H9 (cell line): ENCODE results near the gene DIAPH2. TPM values are rescaled to one million over a fixed set of nuclear protein-coding genes. Genes with fewer than 3 reads are reported as not detected.

Experiments used
- DNase-seq: peaks from one replicate; pipeline ENCODE4 v3.0.0-alpha.2; 2017
- H2AFZ ChIP-seq: one replicate; pipeline ENCODE4 v1.6.1; 2013; ENCODE audit warnings: mild to moderate bottlenecking, low read length, control low read depth, moderate library complexity
- H2AK5ac ChIP-seq: 2 replicates; pipeline ENCODE4 v1.6.1; 2013; ENCODE audit warnings: low read length, control low read depth, mixed read lengths; ENCODE audit not compliant: insufficient read length
- H2BK120ac ChIP-seq: one replicate; pipeline ENCODE4 v1.6.1; 2013; ENCODE audit warnings: low read depth, mild to moderate bottlenecking, low read length, control low read depth, inconsistent platforms; ENCODE audit not compliant: poor library complexity, severe bottlenecking
- H2BK12ac ChIP-seq: 2 replicates; pipeline ENCODE4 v1.6.1; 2013; ENCODE audit warnings: low read length, control low read depth, mixed read lengths, low read depth; ENCODE audit not compliant: insufficient read length
- H2BK15ac ChIP-seq: 2 replicates; pipeline ENCODE4 v1.6.1; 2013; ENCODE audit warnings: low read depth, low read length, control low read depth
- H2BK20ac ChIP-seq: one replicate; pipeline ENCODE4 v1.6.1; 2013; ENCODE audit warnings: low read depth, mild to moderate bottlenecking, low read length, control low read depth, inconsistent platforms; ENCODE audit not compliant: poor library complexity, severe bottlenecking
- H2BK5ac ChIP-seq: 2 replicates; pipeline ENCODE4 v1.6.1; 2013; ENCODE audit warnings: low read length, control low read depth, mixed read lengths; ENCODE audit not compliant: insufficient read length
- H3K14ac ChIP-seq: 2 replicates; pipeline ENCODE4 v1.6.1; 2013; ENCODE audit warnings: low read length, control low read depth; ENCODE audit not compliant: insufficient read depth
- H3K18ac ChIP-seq: 2 replicates; pipeline ENCODE4 v1.6.1; 2013; ENCODE audit warnings: low read depth, mild to moderate bottlenecking, mixed read lengths, low read length, control low read depth; ENCODE audit not compliant: insufficient read length
- H3K23ac ChIP-seq: 2 replicates; pipeline ENCODE4 v1.6.1; 2013; ENCODE audit warnings: low read length, control low read depth, mixed read lengths, low read depth; ENCODE audit not compliant: insufficient read length
- H3K23me2 ChIP-seq: 2 replicates; pipeline ENCODE4 v1.6.1; 2013; ENCODE audit warnings: low read depth, mild to moderate bottlenecking, mixed read lengths, low read length, control low read depth; ENCODE audit not compliant: insufficient read length, poor library complexity, severe bottlenecking
- H3K27ac ChIP-seq: 2 replicates; pipeline ENCODE4 v1.5.1; 2013; ENCODE audit warnings: low read length, control low read depth, mixed read lengths, low read depth; ENCODE audit not compliant: insufficient read length
- H3K27me3 ChIP-seq: 2 replicates; pipeline ENCODE4 v1.6.1; 2013; ENCODE audit warnings: low read length, control low read depth, inconsistent platforms; ENCODE audit not compliant: insufficient read depth
- H3K4ac ChIP-seq: 2 replicates; pipeline ENCODE4 v1.6.1; 2013; ENCODE audit warnings: low read depth, mild to moderate bottlenecking, control low read depth, inconsistent platforms, low read length, moderate library complexity
- H3K4me1 ChIP-seq: 2 replicates; pipeline ENCODE4 v1.6.1; 2013; ENCODE audit warnings: low read length, control low read depth, inconsistent platforms; ENCODE audit not compliant: insufficient read depth
- H3K4me2 ChIP-seq: 2 replicates; pipeline ENCODE4 v1.6.1; 2013; ENCODE audit warnings: low read length, control low read depth, mixed read lengths; ENCODE audit not compliant: insufficient read length, insufficient read depth
- H3K56ac ChIP-seq: 2 replicates; pipeline ENCODE4 v1.6.1; 2013; ENCODE audit warnings: low read depth, mild to moderate bottlenecking, mixed read lengths, low read length, control low read depth; ENCODE audit not compliant: insufficient read length
- H3K79me1 ChIP-seq: 2 replicates; pipeline ENCODE4 v1.6.1; 2013; ENCODE audit warnings: low read depth, mild to moderate bottlenecking, moderate library complexity, low read length, control low read depth, inconsistent platforms; ENCODE audit not compliant: insufficient read depth, poor library complexity, severe bottlenecking
- H3K79me2 ChIP-seq: 2 replicates; pipeline ENCODE4 v1.6.1; 2013; ENCODE audit warnings: low read length, control low read depth, inconsistent platforms; ENCODE audit not compliant: insufficient read depth
- H3K9ac ChIP-seq: 2 replicates; pipeline ENCODE4 v1.6.1; 2013; ENCODE audit warnings: low read length, control low read depth, mixed read lengths; ENCODE audit not compliant: insufficient read length; ENCODE audit errors: extremely low read depth
- H3K9me3 ChIP-seq: one replicate; pipeline ENCODE4 v1.6.1; 2013; ENCODE audit warnings: low read depth, low read length, inconsistent platforms; ENCODE audit not compliant: control insufficient read depth
- H3T11ph ChIP-seq: one replicate; pipeline ENCODE4 v1.6.1; 2013; ENCODE audit warnings: mild to moderate bottlenecking, low read length, control low read depth, inconsistent platforms
- H4K20me1 ChIP-seq: one replicate; pipeline ENCODE4 v1.6.1; 2013; ENCODE audit not compliant: control insufficient read depth, insufficient read length, insufficient read depth
- H4K5ac ChIP-seq: 2 replicates; pipeline ENCODE4 v1.6.1; 2013; ENCODE audit warnings: low read depth, mild to moderate bottlenecking, mixed read lengths, low read length, control low read depth; ENCODE audit not compliant: insufficient read length
- H4K8ac ChIP-seq: replicated peaks from 2 replicates; pipeline ENCODE4 v1.6.1; 2013; ENCODE audit warnings: low read length, control low read depth, mixed read lengths, low read depth; ENCODE audit not compliant: insufficient read length
- H4K91ac ChIP-seq: 2 replicates; pipeline ENCODE4 v1.6.1; 2013; ENCODE audit warnings: low read depth, mild to moderate bottlenecking, moderate library complexity, mixed read lengths, low read length, control low read depth; ENCODE audit not compliant: insufficient read length
- H3K27ac Mint-ChIP-seq, 3 experiments: 2 replicates in 2 of 3; 3 replicates in 1 of 3; pipeline ENCODE4 v1.8.0; 2020 to 2021; ENCODE audit warnings: mixed read lengths in 3 of 3, mild to moderate bottlenecking in 1 of 3, moderate library complexity in 1 of 3
- H3K27me3 Mint-ChIP-seq: 2 replicates; pipeline ENCODE4 v1.8.0; 2021; ENCODE audit warnings: low read depth, mild to moderate bottlenecking, moderate library complexity, mixed read lengths
- H3K36me3 Mint-ChIP-seq, 3 experiments: 2 replicates in 2 of 3; 3 replicates in 1 of 3; pipeline ENCODE4 v1.8.0; 2020 to 2021; ENCODE audit warnings: low read depth in 3 of 3, mixed read lengths in 3 of 3; ENCODE audit not compliant: insufficient read depth in 1 of 3
- H3K4me1 Mint-ChIP-seq, 2 experiments: 2 replicates each; pipeline ENCODE4 v1.8.0; 2020; ENCODE audit warnings: mixed read lengths in 2 of 2
- H3K4me3 Mint-ChIP-seq, 2 experiments: 2 replicates in 1 of 2; 3 replicates in 1 of 2; pipeline ENCODE4 v1.8.0; 2020 to 2021; ENCODE audit warnings: mild to moderate bottlenecking in 2 of 2, mixed read lengths in 2 of 2, moderate library complexity in 1 of 2
- H3K9me3 Mint-ChIP-seq, 2 experiments: 2 replicates in 1 of 2; 3 replicates in 1 of 2; pipeline ENCODE4 v1.8.0; 2020; ENCODE audit warnings: mild to moderate bottlenecking in 2 of 2, mixed read lengths in 2 of 2, moderate library complexity in 1 of 2
- CTCF ChIP-seq: fragments of 200-600 bp; sonication (generic); conservative IDR thresholded peaks from 3 replicates; pipeline ENCODE4 v1.8.0; 2021; ENCODE audit warnings: antibody characterized with exemption, mild to moderate bottlenecking
- WGBS: extraction: QIAGEN DNeasy Blood & Tissue Kit; methylation state at CpG from one replicate; pipeline ENCODE4 v1.1.7; 2013; ENCODE audit warnings: missing lambda C conversion rate, low lambda C conversion rate, mixed read lengths; ENCODE audit not compliant: insufficient read length; ENCODE audit errors: extremely low coverage; 5-methylcytosine and 5-hydroxymethylcytosine counted together
- total RNA-seq: library from RNA; stranded (reverse); gene quantifications from 2 replicates; pipeline ENCODE4 v1.2.1, GENCODE V29; 2021

DIAPH2 gene
- total RNA-seq, 1 experiment from 2014 or later = 45.4 TPM

DNA sequence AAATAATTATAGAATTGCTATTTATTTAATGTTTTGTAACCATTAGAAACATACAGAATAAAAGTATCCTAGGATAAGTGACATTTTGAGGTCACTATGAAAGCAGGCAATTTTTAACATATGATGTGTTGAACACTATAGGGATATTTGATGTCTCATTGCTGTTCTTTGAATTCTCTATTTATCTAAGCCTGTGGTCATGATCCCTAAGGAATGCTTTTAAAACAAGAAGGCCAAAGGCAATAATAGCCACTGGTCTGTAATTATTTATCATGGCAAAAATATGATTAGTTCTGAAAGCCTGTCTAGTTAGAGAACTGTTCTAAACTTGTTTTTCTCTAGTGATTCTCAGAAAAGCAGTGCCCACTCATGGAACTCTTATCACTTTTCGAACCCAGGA, 385.7 kb downstream of the DIAPH2 start:
- Histone ChIP-seq H3K9me3 (no peaks in the 10 kb centered on the region), H4K5ac (no peak overlapping the region)
- no peaks in the 10 kb centered on the region for H3K36me3 Mint-ChIP-seq

More for the DNA sequence above, 385.7 kb downstream of the DIAPH2 start:
- Histone ChIP-seq H2AK5ac (no peak overlapping the region), H2BK15ac (no peak overlapping the region), H3K79me1 (no peaks in the 10 kb centered on the region), H4K8ac (no peak overlapping the region), H4K91ac (no peak overlapping the region), H2AFZ (no peak overlapping the region), H4K20me1 (no peaks in the 10 kb centered on the region), H2BK120ac (no peak overlapping the region), H3K27me3 (no peaks in the 10 kb centered on the region), H3K18ac (no peak overlapping the region), H2BK12ac (no peak overlapping the region), H3K4ac (no peak overlapping the region), H3K79me2 (no peaks in the 10 kb centered on the region), H3K14ac (no peak overlapping the region), H3K23ac (no peak overlapping the region), H3T11ph (no peak overlapping the region), H3K56ac (no peak overlapping the region), H3K4me1 (no peaks in the 10 kb centered on the region), H3K4me2 (no peak overlapping the region), H3K9ac (no peak overlapping the region), H2BK5ac (no peak overlapping the region), H3K27ac (no peak overlapping the region), H3K23me2 (no peaks in the 10 kb centered on the region), H2BK20ac (no peak overlapping the region)
- H3K9me3 Mint-ChIP-seq = no peaks in the 10 kb centered on the region
- no peak overlapping the region for H3K4me3 Mint-ChIP-seq
- H3K27ac Mint-ChIP-seq = no peak overlapping the region
- no CpG with 5 or more reads among the region's 1 CpG for WGBS
- no peak for DNase-seq
- TF ChIP-seq CTCF = no peak
- H3K27me3 Mint-ChIP-seq = no peaks in the 10 kb centered on the region
- peaks cover 0 to 2% of the 10 kb centered on the region in 2 experiments; a peak in 1 of 4 replicates for H3K4me1 Mint-ChIP-seq
